MM.1S (cell line): ENCODE results near the gene KRT80.

Source experiments
- CTCF ChIP-seq: fragments of 300-600 bp; sonication (generic); IDR thresholded peaks from 2 replicates; pipeline ENCODE4 v1.5.1; 2016; ENCODE audit warnings: antibody characterized with exemption, low read length, mixed read lengths
- EZH2 ChIP-seq: fragments of 300-600 bp; sonication (generic); optimal IDR thresholded peaks from 2 replicates; pipeline ENCODE3; 2017; ENCODE audit warnings: low read depth, mild to moderate bottlenecking, antibody characterized with exemption, low read length, mixed read lengths
- EZH2phosphoT487 ChIP-seq: fragments of 300-600 bp; sonication (generic); IDR thresholded peaks from 2 replicates; pipeline ENCODE4 v1.6.1; 2018; ENCODE audit warnings: antibody characterized with exemption, low read length

- TF ChIP-seq CTCF (no peak), EZH2phosphoT487 (no peak), EZH2 (no peak)
These were observed 5.5 kb downstream of the KRT80 start for GRCh38 chr12:52186118-52186840.
